ENCODE measurements around the gene SLC30A3.
"Not testable (repeated sequence)": the region's sequence is repeated elsewhere in the genome, so short reads cannot be mapped to it uniquely, and the experiment has no call there.

The SLC30A3 gene

GRCh38 chr2:27270670-27271069, 7.8 kb upstream of the SLC30A3 start:
- H4K8ac ChIP-seq (ENCODE audit: low read depth, low read length), result no peak overlapping the region
- no peak overlapping the region for H3K4me3 ChIP-seq (ENCODE audit: low read length in 2 of 2)
- peaks cover under 1 to 82% (median 2%) of the 10 kb centered on the region in 3 experiments for H3K27me3 ChIP-seq (ENCODE audit: control insufficient read depth in 3 of 3, insufficient read depth in 3 of 3, low read depth in 1 of 3, low read length in 3 of 3)
- H2BK120ac ChIP-seq (ENCODE audit: low read depth, low read length), result no peak overlapping the region
- no peak for DNase-seq (ENCODE audit: low spot score)
- H2BK5ac ChIP-seq (ENCODE audit: low read length), result no peak overlapping the region
- H3K23ac ChIP-seq (ENCODE audit: low read depth, low read length, poor library complexity), result no peak overlapping the region
- no peaks in the 10 kb centered on the region for H3K36me3 ChIP-seq (replicated peaks in 1 of 2; ENCODE audit: control insufficient read depth in 2 of 2, insufficient read depth in 2 of 2, low read length in 2 of 2)
- H4K91ac ChIP-seq (ENCODE audit: low read depth, low read length, poor library complexity), result no peak overlapping the region
- H3K14ac ChIP-seq (ENCODE audit: low read length), result no peak overlapping the region
- H3K4me2 ChIP-seq (ENCODE audit: insufficient read depth, low read length, poor library complexity, severe bottlenecking), result no peak overlapping the region
- H3K9ac ChIP-seq (ENCODE audit: low read depth, low read length, poor library complexity), result no peak overlapping the region
- H2AK5ac ChIP-seq (ENCODE audit: low read depth, low read length), result no peak overlapping the region
- no peak overlapping the region for H3K27ac ChIP-seq (replicated peaks; ENCODE audit: low read length)
- no peak overlapping the region for H2BK15ac ChIP-seq (ENCODE audit: low read length)
- no peak overlapping the region for H2AFZ ChIP-seq (ENCODE audit: low read length)
- H3K4me1 ChIP-seq (ENCODE audit: control insufficient read depth in 2 of 2, insufficient read depth in 1 of 2, low read depth in 1 of 2, low read length in 2 of 2), result no peaks in the 10 kb centered on the region
- no peaks in the 10 kb centered on the region for H3K79me1 ChIP-seq (ENCODE audit: low read depth, low read length)
- H3K9me3 ChIP-seq (replicated peaks in 1 of 2; ENCODE audit: control insufficient read depth in 2 of 2, insufficient read depth in 1 of 2, low read depth in 1 of 2, low read length in 2 of 2), result no peaks in the 10 kb centered on the region
- no peak overlapping the region for H3K4ac ChIP-seq (ENCODE audit: low read length)
- H3K18ac ChIP-seq (ENCODE audit: low read length), result no peak overlapping the region
- WGBS, 2 donors (ENCODE audit: extremely low coverage in 2 of 2, insufficient read length in 2 of 2, insufficient replicate concordance in 1 of 2), result no CpG with 5 or more reads among the region's 2 CpGs
- no peak overlapping the region for H2BK12ac ChIP-seq (ENCODE audit: low read length)

DNA sequence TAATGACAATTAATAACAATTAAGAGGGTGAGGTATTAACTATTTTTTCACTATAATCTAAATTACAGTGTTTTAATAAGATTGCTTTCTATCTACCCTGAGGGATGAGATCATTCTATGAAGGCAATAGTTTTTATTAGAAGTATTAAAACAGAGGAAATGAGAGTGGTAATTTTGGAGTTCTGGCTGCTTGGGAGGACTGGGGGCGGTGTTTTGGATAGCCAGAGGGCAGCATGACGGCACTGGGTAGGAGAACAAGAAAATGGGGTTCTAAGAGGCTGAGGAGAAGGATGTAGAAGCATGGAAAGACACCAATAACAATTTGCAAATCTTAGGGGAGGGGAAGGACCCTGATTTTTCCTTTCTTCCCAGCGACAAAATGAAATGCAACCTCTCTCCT, 7.3 kb upstream of the SLC30A3 start:
- Histone ChIP-seq H2BK5ac (ENCODE audit: low read length) (no peak overlapping the region), H3K14ac (ENCODE audit: low read length) (no peak overlapping the region), H2BK120ac (ENCODE audit: low read depth, low read length) (no peak overlapping the region), H3K23ac (ENCODE audit: low read depth, low read length, poor library complexity) (no peak overlapping the region), H4K8ac (ENCODE audit: low read depth, low read length) (no peak overlapping the region), H3K4me1 (ENCODE audit: control insufficient read depth in 2 of 2, insufficient read depth in 1 of 2, low read depth in 1 of 2, low read length in 2 of 2) (no peaks in the 10 kb centered on the region), H2AFZ (ENCODE audit: low read length) (no peak overlapping the region), H3K4me3 (ENCODE audit: low read length in 2 of 2) (no peak overlapping the region), H2BK12ac (ENCODE audit: low read length) (no peak overlapping the region), H4K91ac (ENCODE audit: low read depth, low read length, poor library complexity) (no peak overlapping the region), H2AK5ac (ENCODE audit: low read depth, low read length) (no peak overlapping the region), H3K9ac (ENCODE audit: low read depth, low read length, poor library complexity) (no peak overlapping the region), H3K27me3 (ENCODE audit: control insufficient read depth in 3 of 3, insufficient read depth in 3 of 3, low read depth in 1 of 3, low read length in 3 of 3) (peaks cover 5 to 83% (median 7%) of the 10 kb centered on the region in 3 experiments), H3K27ac (replicated peaks; ENCODE audit: low read length) (no peak overlapping the region), H3K18ac (ENCODE audit: low read length) (no peak overlapping the region), H3K4ac (ENCODE audit: low read length) (no peak overlapping the region), H2BK15ac (ENCODE audit: low read length) (no peak overlapping the region), H3K79me1 (ENCODE audit: low read depth, low read length) (no peaks in the 10 kb centered on the region), H3K9me3 (replicated peaks in 1 of 2; ENCODE audit: control insufficient read depth in 2 of 2, insufficient read depth in 1 of 2, low read depth in 1 of 2, low read length in 2 of 2) (no peaks in the 10 kb centered on the region), H3K36me3 (replicated peaks in 1 of 2; ENCODE audit: control insufficient read depth in 2 of 2, insufficient read depth in 2 of 2, low read length in 2 of 2) (no peaks in the 10 kb centered on the region), H3K4me2 (ENCODE audit: insufficient read depth, low read length, poor library complexity, severe bottlenecking) (no peak overlapping the region)
- no CpG with 5 or more reads among the region's 3 CpGs for WGBS, 2 donors (ENCODE audit: extremely low coverage in 2 of 2, insufficient read length in 2 of 2, insufficient replicate concordance in 1 of 2)
- DNase-seq (ENCODE audit: low spot score), result no peak

DNA sequence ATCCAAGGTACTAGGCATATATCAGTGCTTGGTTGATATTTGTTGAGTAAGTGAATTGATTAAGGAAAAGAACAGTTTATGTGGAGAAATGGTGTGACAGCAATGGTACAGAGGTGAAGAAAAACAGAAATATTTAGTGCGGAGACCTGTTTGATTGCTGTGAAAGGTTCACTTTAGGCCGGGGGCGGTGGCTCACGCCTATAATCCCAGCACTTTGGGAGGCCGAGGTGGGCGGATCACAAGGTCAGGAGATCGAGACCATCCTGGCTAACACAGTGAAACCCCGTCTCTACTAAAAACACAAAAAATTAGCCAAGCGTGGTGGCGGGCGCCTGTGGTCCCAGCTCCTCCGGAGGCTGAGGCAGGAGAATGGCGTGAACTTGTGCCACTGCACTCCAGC, 5.4 kb upstream of the SLC30A3 start:
- H3K27me3 ChIP-seq (ENCODE audit: control insufficient read depth in 3 of 3, insufficient read depth in 3 of 3, low read depth in 1 of 3, low read length in 3 of 3), result peaks cover 21 to 87% (median 25%) of the 10 kb centered on the region in 3 experiments
- H3K14ac ChIP-seq (ENCODE audit: low read length); H3K4me2 ChIP-seq (ENCODE audit: insufficient read depth, low read length, poor library complexity, severe bottlenecking); DNase-seq (ENCODE audit: low spot score); H3K9me3 ChIP-seq (replicated peaks in 1 of 2; ENCODE audit: control insufficient read depth in 2 of 2, insufficient read depth in 1 of 2, low read depth in 1 of 2, low read length in 2 of 2); H4K8ac ChIP-seq (ENCODE audit: low read depth, low read length); H3K23ac ChIP-seq (ENCODE audit: low read depth, low read length, poor library complexity); H3K36me3 ChIP-seq (replicated peaks in 1 of 2; ENCODE audit: control insufficient read depth in 2 of 2, insufficient read depth in 2 of 2, low read length in 2 of 2); H3K4me3 ChIP-seq (ENCODE audit: low read length in 2 of 2); H2BK5ac ChIP-seq (ENCODE audit: low read length); H2BK12ac ChIP-seq (ENCODE audit: low read length); H3K4ac ChIP-seq (ENCODE audit: low read length); H3K9ac ChIP-seq (ENCODE audit: low read depth, low read length, poor library complexity); H2BK120ac ChIP-seq (ENCODE audit: low read depth, low read length); H3K79me1 ChIP-seq (ENCODE audit: low read depth, low read length); H2AK5ac ChIP-seq (ENCODE audit: low read depth, low read length); H3K27ac ChIP-seq (replicated peaks; ENCODE audit: low read length); H2BK15ac ChIP-seq (ENCODE audit: low read length); H3K18ac ChIP-seq (ENCODE audit: low read length); H2AFZ ChIP-seq (ENCODE audit: low read length); H4K91ac ChIP-seq (ENCODE audit: low read depth, low read length, poor library complexity); H3K4me1 ChIP-seq (ENCODE audit: control insufficient read depth in 2 of 2, insufficient read depth in 1 of 2, low read depth in 1 of 2, low read length in 2 of 2): not testable (repeated sequence)
- WGBS, 2 donors (ENCODE audit: extremely low coverage in 2 of 2, insufficient read length in 2 of 2, insufficient replicate concordance in 1 of 2), result no CpG with 5 or more reads among the region's 13 CpGs

DNA sequence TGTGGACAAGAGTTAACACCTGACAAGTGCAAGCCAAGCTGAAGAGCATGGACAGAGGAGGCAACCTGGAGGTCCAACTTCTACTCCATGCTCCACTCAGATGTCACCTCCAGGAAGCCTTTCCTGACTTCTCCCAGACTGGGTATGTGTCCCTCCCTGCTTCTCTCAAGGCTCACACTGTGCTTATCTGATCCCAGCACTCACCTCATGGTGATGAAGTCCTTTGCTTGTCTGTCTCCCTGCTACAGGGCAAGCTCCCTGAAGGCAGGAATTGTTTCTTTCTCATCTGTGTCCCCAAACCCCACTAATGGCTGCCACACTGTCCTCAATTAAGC, 2.7 kb upstream of the SLC30A3 start:
- H2BK120ac ChIP-seq (ENCODE audit: low read depth, low read length), result no peak overlapping the region
- H4K91ac ChIP-seq (ENCODE audit: low read depth, low read length, poor library complexity), result no peak overlapping the region
- peaks cover 0 to 2% of the 10 kb centered on the region in 2 donors for H3K9me3 ChIP-seq (replicated peaks in 1 of 2; ENCODE audit: control insufficient read depth in 2 of 2, insufficient read depth in 1 of 2, low read depth in 1 of 2, low read length in 2 of 2)
- H3K36me3 ChIP-seq (replicated peaks in 1 of 2; ENCODE audit: control insufficient read depth in 2 of 2, insufficient read depth in 2 of 2, low read length in 2 of 2), result no peaks in the 10 kb centered on the region
- H3K18ac ChIP-seq (ENCODE audit: low read length), result no peak overlapping the region
- no peak overlapping the region for H2BK15ac ChIP-seq (ENCODE audit: low read length)
- H3K4me1 ChIP-seq (ENCODE audit: control insufficient read depth in 2 of 2, insufficient read depth in 1 of 2, low read depth in 1 of 2, low read length in 2 of 2), result peaks cover 0 to 3% of the 10 kb centered on the region in 2 donors
- no peak overlapping the region for H4K8ac ChIP-seq (ENCODE audit: low read depth, low read length)
- H3K4ac ChIP-seq (ENCODE audit: low read length), result no peak overlapping the region
- H3K27ac ChIP-seq (replicated peaks; ENCODE audit: low read length), result no peak overlapping the region
- no peak for DNase-seq (ENCODE audit: low spot score)
- no peak overlapping the region for H2BK5ac ChIP-seq (ENCODE audit: low read length)
- no peak overlapping the region for H3K14ac ChIP-seq (ENCODE audit: low read length)
- no peak overlapping the region for H3K9ac ChIP-seq (ENCODE audit: low read depth, low read length, poor library complexity)
- H3K4me2 ChIP-seq (ENCODE audit: insufficient read depth, low read length, poor library complexity, severe bottlenecking), result no peak overlapping the region
- no peak overlapping the region for H2AFZ ChIP-seq (ENCODE audit: low read length)
- H3K79me1 ChIP-seq (ENCODE audit: low read depth, low read length), result no peaks in the 10 kb centered on the region
- H2BK12ac ChIP-seq (ENCODE audit: low read length), result no peak overlapping the region
- H3K23ac ChIP-seq (ENCODE audit: low read depth, low read length, poor library complexity), result no peak overlapping the region
- no peak overlapping the region for H2AK5ac ChIP-seq (ENCODE audit: low read depth, low read length)
- H3K27me3 ChIP-seq (ENCODE audit: control insufficient read depth in 3 of 3, insufficient read depth in 3 of 3, low read depth in 1 of 3, low read length in 3 of 3), result peaks cover 38 to 93% (median 53%) of the 10 kb centered on the region in 3 experiments
- H3K4me3 ChIP-seq (ENCODE audit: low read length in 2 of 2), result no peak overlapping the region

Measured in neuronal stem cell (in vitro differentiated cells).